Adrenal gland (tissue), 12 donors: ENCODE results near the gene GLYR1. TPM values are rescaled to one million over a fixed set of nuclear protein-coding genes. Genes with fewer than 3 reads are reported as not detected.

ENCODE experiments used
- DNase-seq, 7 donors: peaks; one replicate each; pipeline ENCODE4 v3.0.0-alpha.2; 2019 to 2020
- H3K27ac ChIP-seq, 5 donors: fragments of 200-600 bp; sonication (generic) in 4 of 5; 1 replicate in 3 of 5; 2 replicates in 2 of 5; pipeline versions ENCODE4 v1.5.1 to v1.8.0; 2016 to 2020; ENCODE audit warnings: mild to moderate bottlenecking in 1 of 5
- H3K27me3 ChIP-seq: fragments of 200-600 bp; 2 replicates; pipeline ENCODE4 v1.8.0; 2021
- H3K36me3 ChIP-seq, 2 donors: fragments of 200-600 bp; replicated peaks in 1 of 2; 1 replicate in 1 of 2; 2 replicates in 1 of 2; pipeline versions ENCODE4 v1.5.1 to v1.8.0; 2018 to 2022
- H3K4me1 ChIP-seq, 2 donors: fragments of 200-600 bp; replicated peaks in 1 of 2; 1 replicate in 1 of 2; 2 replicates in 1 of 2; pipeline versions ENCODE4 v1.5.1 to v1.8.0; 2018 to 2021
- H3K4me3 ChIP-seq, 4 donors: fragments of 200-600 bp; sonication (generic) in 3 of 4; one replicate each; pipeline ENCODE4 v1.5.1; 2016 to 2018
- H3K9me3 ChIP-seq, 3 donors: fragments of 200-600 bp; sonication (generic) in 1 of 3; replicated peaks in 1 of 3; 1 replicate in 2 of 3; 2 replicates in 1 of 3; pipeline versions ENCODE4 v1.5.1 to v1.8.0; 2016 to 2021
- POLR2A ChIP-seq, 2 donors: fragments of 450-650 bp; IDR thresholded peaks; one replicate each; pipeline ENCODE4 v1.6.1; 2017; ENCODE audit warnings: antibody characterized with exemption in 2 of 2, mild to moderate bottlenecking in 2 of 2, moderate library complexity in 1 of 2
- WGBS, 4 donors: extraction: QIAGEN DNeasy Blood & Tissue Kit in 2 of 4; methylation state at CpG; one replicate each; pipeline versions ENCODE4 v1.1.5 to v1.1.7; 2013 to 2017; 5-methylcytosine and 5-hydroxymethylcytosine counted together
- intact Hi-C, 2 donors: fragments of 100-400 bp; cut with DNase I; formaldehyde crosslinking; loops; one replicate each; pipeline versions ENCODE4 v1.14.1 to v1.15.0; 2022 to 2023
- polyA plus RNA-seq, 3 donors: library from polyadenylated mRNA; stranded (reverse); fragments of 200-250 nt in 2 of 3; fragments of 350-450 nt in 1 of 3; fragmentation: Illumina TruSeq in 1 of 3; extraction: RNeasy Lipid Tissue Mini Kit (QIAGEN cat#74804) in 1 of 3; gene quantifications; one replicate each; pipeline ENCODE4 v1.2.3, GENCODE V29; 2013 to 2014
- total RNA-seq, 9 donors: library from RNA; depleted of rRNA in 4 of 9; stranded (reverse); fragments of >200 nt in 4 of 9; fragments of 120-200 nt in 1 of 9; fragmentation: NEBNext Ultra II Directional in 1 of 9; extraction: Animal tissue kit (Norgen Biotek cat#: 25700) in 1 of 9; gene quantifications; one replicate each; pipeline versions ENCODE4 v1.1.0 to v1.2.4, GENCODE V29; 2013 to 2023
- TF ChIP-seq, protein P1 (sequence below), 6 experiments: fragments of 450-650 bp in 4 of 6; fragments of 200-600 bp in 2 of 6; sonication (generic) in 1 of 6; IDR thresholded peaks; 1 replicate in 5 of 6; 2 replicates in 1 of 6; pipeline versions ENCODE4 v1.5.1 to v1.8.0; 2016 to 2021; ENCODE audit warnings: antibody characterized with exemption in 6 of 6, mild to moderate bottlenecking in 2 of 6, moderate library complexity in 1 of 6
- donor health status: healthy with polysubstance abuse.
- donor health status: Bipolar disorder and iron deficiency.
- donor health status: DM: yes; HTN: yes; CAD: no.
- donor health status: DM: no; HTN: no; CAD: no.
- donor health status: DM: no; HTN: no; CAD: no.
- donor health status: DM: yes; HTN: yes; CAD: no.

GLYR1 gene
- total and polyA plus RNA-seq, 12 donors: 39.3 to 118 (median 69.1) TPM

DNA sequence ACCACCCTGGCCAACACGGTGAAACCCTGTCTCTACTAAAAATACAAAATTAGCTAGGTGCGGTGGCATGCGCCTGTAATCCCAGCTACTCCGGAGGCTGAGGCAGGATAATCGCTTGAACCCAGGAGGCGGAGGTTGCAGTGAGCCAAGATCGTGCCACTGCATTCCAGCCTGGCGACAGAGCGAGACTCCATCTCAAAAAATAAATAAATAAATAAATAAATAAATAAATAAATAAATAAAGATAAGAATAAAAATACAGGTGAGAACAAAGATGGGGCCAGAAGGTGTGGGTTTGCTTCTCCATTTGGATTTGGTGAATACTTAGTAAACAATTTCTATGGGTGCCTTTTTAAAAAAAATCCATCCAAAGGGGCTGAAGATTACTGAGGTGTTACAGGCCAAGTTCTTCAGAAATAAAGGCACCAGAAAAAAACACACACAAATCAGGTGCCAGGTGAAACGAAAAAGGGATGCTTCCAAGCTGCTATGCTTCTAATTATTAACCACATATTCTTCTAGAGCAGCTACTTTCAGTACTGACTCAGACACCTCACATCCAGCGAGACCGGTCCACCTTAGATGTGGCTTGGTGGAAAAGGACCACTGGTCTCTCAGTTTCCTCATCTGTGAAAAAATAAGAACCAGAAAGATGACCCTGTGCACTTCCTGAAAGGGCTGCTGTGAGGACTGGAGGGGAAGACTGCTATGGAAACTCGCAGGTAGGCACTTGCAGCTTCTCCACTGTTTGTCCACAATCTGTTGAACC is 9.2 kb downstream of the GLYR1 start:
- no peaks in the 10 kb centered on the region for H3K9me3 ChIP-seq
- no peaks in the 10 kb centered on the region for H3K27me3 ChIP-seq
- H3K27ac ChIP-seq: no peak overlapping the region
- TF ChIP-seq, protein P1, sequence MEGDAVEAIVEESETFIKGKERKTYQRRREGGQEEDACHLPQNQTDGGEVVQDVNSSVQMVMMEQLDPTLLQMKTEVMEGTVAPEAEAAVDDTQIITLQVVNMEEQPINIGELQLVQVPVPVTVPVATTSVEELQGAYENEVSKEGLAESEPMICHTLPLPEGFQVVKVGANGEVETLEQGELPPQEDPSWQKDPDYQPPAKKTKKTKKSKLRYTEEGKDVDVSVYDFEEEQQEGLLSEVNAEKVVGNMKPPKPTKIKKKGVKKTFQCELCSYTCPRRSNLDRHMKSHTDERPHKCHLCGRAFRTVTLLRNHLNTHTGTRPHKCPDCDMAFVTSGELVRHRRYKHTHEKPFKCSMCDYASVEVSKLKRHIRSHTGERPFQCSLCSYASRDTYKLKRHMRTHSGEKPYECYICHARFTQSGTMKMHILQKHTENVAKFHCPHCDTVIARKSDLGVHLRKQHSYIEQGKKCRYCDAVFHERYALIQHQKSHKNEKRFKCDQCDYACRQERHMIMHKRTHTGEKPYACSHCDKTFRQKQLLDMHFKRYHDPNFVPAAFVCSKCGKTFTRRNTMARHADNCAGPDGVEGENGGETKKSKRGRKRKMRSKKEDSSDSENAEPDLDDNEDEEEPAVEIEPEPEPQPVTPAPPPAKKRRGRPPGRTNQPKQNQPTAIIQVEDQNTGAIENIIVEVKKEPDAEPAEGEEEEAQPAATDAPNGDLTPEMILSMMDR (IDR thresholded peaks at IDR 0.05): no peak
- no peak for TF ChIP-seq POLR2A (IDR thresholded peaks at IDR 0.05)
- peak in 1 of 7 donors; percentile 44 for DNase-seq
- H3K36me3 ChIP-seq: peaks cover 0 to 50% of the 10 kb centered on the region in 2 donors
- H3K4me3 ChIP-seq: no peak overlapping the region
- H3K4me1 ChIP-seq: peaks cover 0 to 9% of the 10 kb centered on the region in 2 donors
- intact Hi-C loops: loop anchor here in 1 of 2 donors (5.0 kb wide), 1 partner anchor 114 kb away; no protein-coding TSS in a partner anchor
- WGBS, 4 donors: 88 to 94% (median 92%) methylated on average over 13 of the region's 13 CpGs

DNA sequence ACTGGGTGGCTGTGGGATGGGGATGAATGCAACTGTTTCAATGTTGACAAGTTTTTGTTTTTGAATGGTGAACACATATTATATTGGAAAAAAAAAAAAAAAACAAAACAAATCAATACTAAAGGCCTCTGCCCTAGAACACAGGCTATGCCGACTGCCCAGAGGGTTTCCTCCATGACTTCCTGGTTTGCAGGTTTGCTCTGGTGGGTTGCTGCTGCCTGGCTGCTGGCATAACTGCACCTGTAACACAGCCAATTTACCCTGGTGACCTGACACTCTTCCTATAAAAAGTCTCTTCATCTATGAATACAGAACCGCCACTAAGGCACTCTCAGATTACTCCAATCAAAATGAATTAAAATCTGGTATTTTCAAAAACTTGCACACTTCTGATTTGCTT is 10.4 kb downstream of the GLYR1 start:
- Histone ChIP-seq H3K9me3 (no peaks in the 10 kb centered on the region), H3K4me1 (peaks cover 0 to 9% of the 10 kb centered on the region in 2 donors), H3K36me3 (peaks cover 0 to 49% of the 10 kb centered on the region in 2 donors), H3K4me3 (no peak overlapping the region), H3K27ac (peak overlapping the region in 1 of 5 donors; percentile 15), H3K27me3 (no peaks in the 10 kb centered on the region)
- no peak for DNase-seq
- TF ChIP-seq, protein P1 (IDR thresholded peaks at IDR 0.05): no peak
- TF ChIP-seq POLR2A (IDR thresholded peaks at IDR 0.05): no peak
- intact Hi-C loops: loop anchor here in 1 of 2 donors (5.0 kb wide), 1 partner anchor 116 kb away; no protein-coding TSS in a partner anchor
- WGBS, 4 donors: 75 to 92% (median 78%) methylated on average over 2 of the region's 2 CpGs

DNA sequence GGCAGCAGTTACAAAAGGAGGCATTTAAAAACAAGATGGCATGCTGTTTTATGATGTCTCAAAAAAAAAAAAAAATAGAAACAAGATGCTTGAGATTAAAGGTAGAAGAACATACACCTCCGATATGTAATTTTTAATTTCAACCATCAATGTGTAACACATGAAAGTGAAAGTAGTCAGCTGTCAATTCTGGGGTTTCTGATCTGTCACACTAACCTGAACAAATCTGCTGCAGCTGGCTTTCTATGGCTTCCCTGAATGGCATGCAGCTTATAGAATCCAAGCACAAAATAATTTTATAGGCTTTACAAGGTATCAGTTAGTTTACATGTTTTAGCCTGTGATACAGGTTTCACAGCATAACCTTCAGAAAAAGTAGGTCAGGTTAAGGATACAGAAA is 13.5 kb downstream of the GLYR1 start:
- intact Hi-C loops: no loop called here
- H3K36me3 ChIP-seq: peaks cover 0 to 49% of the 10 kb centered on the region in 2 donors
- WGBS, 4 donors: 86 to 93% (median 90%) methylated on average over 1 of the region's 1 CpG

DNA sequence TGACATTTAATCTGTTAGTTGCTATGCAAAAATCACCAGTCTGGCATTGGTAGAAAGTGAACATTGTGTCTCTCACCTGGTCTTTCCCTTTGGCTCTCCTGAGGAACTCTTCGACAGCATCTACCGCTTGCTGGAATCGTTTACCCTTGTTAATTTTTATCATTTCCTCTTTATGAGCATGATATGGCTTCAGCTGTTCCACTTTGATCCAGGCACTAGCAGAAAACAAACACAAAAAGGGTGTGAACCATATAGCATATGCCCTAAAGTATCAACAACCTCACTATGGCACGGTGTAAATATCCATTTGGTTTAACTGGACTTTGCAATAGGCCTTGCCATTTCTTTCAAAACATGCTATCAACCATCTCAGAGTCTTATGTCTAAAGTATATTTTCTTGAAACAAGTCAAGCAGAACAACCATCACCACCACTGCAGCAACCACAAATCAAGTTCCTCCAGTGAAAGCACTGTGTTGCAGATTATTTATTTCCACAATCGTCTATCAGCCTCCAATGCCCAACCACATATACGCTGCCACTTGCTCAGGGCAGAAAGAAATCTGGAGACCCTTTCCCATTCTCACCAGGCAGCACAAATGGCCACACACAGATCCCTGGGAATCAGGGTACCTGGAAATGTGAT is 14.3 kb downstream of the GLYR1 start:
- H3K27ac ChIP-seq: no peak overlapping the region
- no peaks in the 10 kb centered on the region for H3K9me3 ChIP-seq
- no peak overlapping the region for H3K4me3 ChIP-seq
- WGBS, 4 donors: 87 to 89% (median 88%) methylated on average over 6 of the region's 6 CpGs
- TF ChIP-seq POLR2A (IDR thresholded peaks at IDR 0.05): no peak
- TF ChIP-seq, protein P1 (IDR thresholded peaks at IDR 0.05): no peak
- no peaks in the 10 kb centered on the region for H3K27me3 ChIP-seq
- DNase-seq: no peak
- H3K4me1 ChIP-seq: peaks cover 0 to 9% of the 10 kb centered on the region in 2 donors
- intact Hi-C loops: no loop called here
- peaks cover 0 to 50% of the 10 kb centered on the region in 2 donors for H3K36me3 ChIP-seq

More for the DNA sequence above, 13.5 kb downstream of the GLYR1 start:
- Histone ChIP-seq H3K27ac (no peak overlapping the region), H3K9me3 (no peaks in the 10 kb centered on the region), H3K4me1 (peaks cover 0 to 9% of the 10 kb centered on the region in 2 donors), H3K4me3 (no peak overlapping the region), H3K27me3 (no peaks in the 10 kb centered on the region)
- TF ChIP-seq POLR2A (IDR thresholded peaks at IDR 0.05): no peak
- TF ChIP-seq, protein P1 (IDR thresholded peaks at IDR 0.05): no peak
- DNase-seq: no peak
